Esophagus muscularis mucosa (tissue), 3 donors: ENCODE data around the gene ZNF200.

Source experiments
- CTCF ChIP-seq, 3 experiments: fragments of 200-600 bp in 2 of 3; fragments of 450-650 bp in 1 of 3; sonication (generic) in 2 of 3; IDR thresholded peaks; one replicate each; pipeline ENCODE4 v1.5.1; 2017 to 2019; ENCODE audit warnings: antibody characterized with exemption in 3 of 3, mild to moderate bottlenecking in 2 of 3, moderate library complexity in 1 of 3
- POLR2A ChIP-seq: fragments of 450-650 bp; IDR thresholded peaks from one replicate; pipeline ENCODE4 v1.6.1; 2017; ENCODE audit warnings: antibody characterized with exemption, moderate library complexity, mild to moderate bottlenecking, low read depth
- POLR2AphosphoS5 ChIP-seq, 2 donors: sonication (generic); formaldehyde crosslinking; IDR thresholded peaks; one replicate each; pipeline ENCODE4 v1.6.1; 2017; ENCODE audit warnings: antibody characterized with exemption in 2 of 2

DNA sequence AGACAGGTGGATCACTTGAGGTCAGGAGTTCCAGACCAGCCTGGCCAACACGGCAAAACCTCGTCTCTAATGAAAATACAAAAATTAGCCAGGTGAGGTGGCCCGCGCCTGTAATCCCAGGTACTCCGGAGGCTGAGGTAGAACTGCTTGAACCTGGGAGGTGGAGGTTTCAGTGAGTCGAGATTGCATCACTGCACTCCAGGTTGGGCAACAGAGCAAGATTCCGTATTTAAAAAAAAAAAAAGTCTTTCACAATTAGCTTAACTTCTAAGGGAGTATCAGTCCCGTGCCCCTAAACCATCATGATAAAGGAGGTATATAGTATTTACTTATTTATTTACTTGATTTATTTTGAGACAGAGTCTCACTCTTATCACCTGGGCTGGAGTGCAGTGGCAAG, 24.9 kb upstream of the ZNF200 start:
- TF ChIP-seq POLR2AphosphoS5 (IDR thresholded peaks at IDR 0.05) (no peak), CTCF (IDR thresholded peaks at IDR 0.05) (no peak), POLR2A (no peak)
